Posterior vena cava (tissue), 2 donors: ENCODE measurements around the gene TMEM143. TPM values are rescaled to one million over a fixed set of nuclear protein-coding genes. Genes with fewer than 3 reads are reported as not detected.

Experiments
- total RNA-seq, 2 donors: library from RNA; stranded (reverse); fragmentation: NEBNext Ultra II Directional; extraction: Animal tissue kit (Norgen Biotek cat#: 25700); gene quantifications; one replicate each; pipeline ENCODE4 v1.2.1, GENCODE V29; 2021
- donor health status: DM: yes; HTN: yes; CAD: no.
- donor health status: DM: yes; HTN: yes; CAD: no.

TMEM143 gene
- total RNA-seq, 2 donors from 2014 or later = 5.0 to 6.3 TPM

Other genes with a start within 250 kb of the TMEM143 start
- gene LIG1, start 193.6 kb downstream of the TMEM143 start, total RNA-seq = 1 to 10 TPM; 4.8 to 5.9 TPM
- 1 to 10 TPM; 6.1 to 8.6 TPM for gene ZSWIM9, start 193.3 kb downstream of the TMEM143 start, total RNA-seq
- 10 to 100 TPM; 44.0 to 54.2 TPM for gene CARD8, start 108.0 kb downstream of the TMEM143 start, total RNA-seq
- under 1 TPM; 0.37 to 0.38 TPM for gene ZNF114, start 93.9 kb downstream of the TMEM143 start, total RNA-seq
- 100 to 1,000 TPM; 120 to 297 TPM for gene EMP3, start 38.4 kb downstream of the TMEM143 start, total RNA-seq
- not detected for gene SYNGR4, start 427 bp upstream of the TMEM143 start, total RNA-seq
- 100 to 1,000 TPM in 1 of 2 donors, 10 to 100 TPM in 1; 94.6 to 111 TPM for gene KDELR1, start 27.6 kb upstream of the TMEM143 start, total RNA-seq
- gene GRIN2D, start 29.7 kb upstream of the TMEM143 start, total RNA-seq = 1 to 10 TPM in 1 of 2 donors, under 1 TPM in 1; 0.71 to 2.3 TPM
- 10 to 100 TPM; 21.1 to 24.2 TPM for gene GRWD1, start 82.0 kb upstream of the TMEM143 start, total RNA-seq
- under 1 TPM; 0.52 to 0.65 TPM for gene KCNJ14, start 91.6 kb upstream of the TMEM143 start, total RNA-seq
- 10 to 100 TPM; 34.1 to 49.2 TPM for gene CYTH2, start 105.4 kb upstream of the TMEM143 start, total RNA-seq
- under 1 TPM; 0.19 to 0.57 TPM for gene LMTK3, start 147.9 kb upstream of the TMEM143 start, total RNA-seq
- gene SULT2B1, start 188.2 kb upstream of the TMEM143 start, total RNA-seq = under 1 TPM in 1 of 2 donors, not detected in 1; 0.60 TPM
- gene SPACA4, start 242.8 kb upstream of the TMEM143 start, total RNA-seq = not detected